Measurements from ENCODE around the gene WDR11. TPM values are rescaled to one million over a fixed set of nuclear protein-coding genes. Genes with fewer than 3 reads are reported as not detected.

Gene WDR11
- total and polyA plus RNA-seq, 9 of the 15 experiments (the other 6 are each of a cell fraction or from before 2014, with no cell fraction given): 12.4 to 50.7 (median 23.6) TPM

- Histone ChIP-seq H4K20me1 (replicated peaks; ENCODE audit: control insufficient read depth, insufficient read depth, low read length) (no peaks in the 10 kb centered on the region), H3K36me3 (ENCODE audit: control insufficient read depth, insufficient read depth, low read length) (no peaks in the 10 kb centered on the region), H3K27ac (ENCODE audit: extremely low read depth, low read depth, low read length) (no peak overlapping the region), H3K4me2 (ENCODE audit: insufficient read depth, low read length) (no peak overlapping the region), H3K9me3 (replicated peaks; ENCODE audit: control insufficient read depth, insufficient read depth, low read depth, low read length) (no peaks in the 10 kb centered on the region), H3K4me3 (no peak overlapping the region), H3K4me1 (replicated peaks in 1 of 2; ENCODE audit: control insufficient read depth in 2 of 2, insufficient read depth in 2 of 2, low read length in 2 of 2) (no peaks in the 10 kb centered on the region), H3K27me3 (ENCODE audit: control insufficient read depth in 2 of 2, insufficient read depth in 2 of 2, low read length in 2 of 2) (peaks cover 0 to 5% of the 10 kb centered on the region in 2 experiments; a peak in 1 of 5 replicates), H3K9me1 (ENCODE audit: control insufficient read depth, insufficient read depth, low read length) (no peaks in the 10 kb centered on the region), H3K79me2 (ENCODE audit: control insufficient read depth, insufficient read depth, low read length) (no peaks in the 10 kb centered on the region), H3K9ac (ENCODE audit: insufficient read depth in 1 of 2, low read depth in 2 of 2, low read length in 2 of 2) (no peak overlapping the region), H2AFZ (ENCODE audit: low read depth, low read length) (no peak overlapping the region)
- ChIA-PET POLR2A (no interaction called here), CTCF (ENCODE audit: low intra/inter-chr PET ratio) (no interaction called here)
- ATAC-seq (no peak), DNase-seq (ENCODE audit: extremely low read depth in 1 of 4, low spot score in 3 of 4) (no peak), FAIRE-seq (no peak)
- BruUV-seq (replicated peaks): no TSS peak
- in situ Hi-C loops (cut with MboI): no loop called here
- TF ChIP-seq NRF1 (conservative IDR thresholded peaks at IDR 0.05 in 1 of 2, IDR thresholded peaks at IDR 0.05 in 1 of 2): no peak
- TF ChIP-seq MCM2 (IDR thresholded peaks at IDR 0.05; ENCODE audit: low read depth): no peak
- no peak for TF ChIP-seq ZNF133 (CRISPR knock-in tag; IDR thresholded peaks at IDR 0.05)
- no peak for TF ChIP-seq IFI16 (CRISPR knock-in tag; IDR thresholded peaks at IDR 0.05)
- no peak for TF ChIP-seq ZFX (CRISPR knock-in tag; IDR thresholded peaks at IDR 0.05)
- TF ChIP-seq, protein P1, sequence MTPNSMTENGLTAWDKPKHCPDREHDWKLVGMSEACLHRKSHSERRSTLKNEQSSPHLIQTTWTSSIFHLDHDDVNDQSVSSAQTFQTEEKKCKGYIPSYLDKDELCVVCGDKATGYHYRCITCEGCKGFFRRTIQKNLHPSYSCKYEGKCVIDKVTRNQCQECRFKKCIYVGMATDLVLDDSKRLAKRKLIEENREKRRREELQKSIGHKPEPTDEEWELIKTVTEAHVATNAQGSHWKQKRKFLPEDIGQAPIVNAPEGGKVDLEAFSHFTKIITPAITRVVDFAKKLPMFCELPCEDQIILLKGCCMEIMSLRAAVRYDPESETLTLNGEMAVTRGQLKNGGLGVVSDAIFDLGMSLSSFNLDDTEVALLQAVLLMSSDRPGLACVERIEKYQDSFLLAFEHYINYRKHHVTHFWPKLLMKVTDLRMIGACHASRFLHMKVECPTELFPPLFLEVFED (CRISPR knock-in tag; conservative IDR thresholded peaks at IDR 0.05): no peak
- TF ChIP-seq POLR2B (IDR thresholded peaks at IDR 0.05; ENCODE audit: low read depth, partially characterized antibody): no peak
- TF ChIP-seq ZNF77 (CRISPR knock-in tag; IDR thresholded peaks at IDR 0.05): no peak
- TF ChIP-seq, protein P2, sequence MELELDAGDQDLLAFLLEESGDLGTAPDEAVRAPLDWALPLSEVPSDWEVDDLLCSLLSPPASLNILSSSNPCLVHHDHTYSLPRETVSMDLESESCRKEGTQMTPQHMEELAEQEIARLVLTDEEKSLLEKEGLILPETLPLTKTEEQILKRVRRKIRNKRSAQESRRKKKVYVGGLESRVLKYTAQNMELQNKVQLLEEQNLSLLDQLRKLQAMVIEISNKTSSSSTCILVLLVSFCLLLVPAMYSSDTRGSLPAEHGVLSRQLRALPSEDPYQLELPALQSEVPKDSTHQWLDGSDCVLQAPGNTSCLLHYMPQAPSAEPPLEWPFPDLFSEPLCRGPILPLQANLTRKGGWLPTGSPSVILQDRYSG (tag; conservative IDR thresholded peaks at IDR 0.05; ENCODE audit: low read depth): no peak
- WGBS (ENCODE audit: insufficient coverage, low coverage, missing lambda C conversion rate): 0% methylated on average over 2 of the region's 2 CpGs
- intact Hi-C loops (cut with micrococcal nuclease): no loop called here
Measured at GRCh38 chr10:120806081-120806480, 45.1 kb upstream of the WDR11 start.

Data from K562 (cell line).